Measurements from ENCODE around the gene HAUS2. TPM values are rescaled to one million over a fixed set of nuclear protein-coding genes. Genes with fewer than 3 reads are reported as not detected.

HAUS2 gene
- total RNA-seq (2014; rRNA removed; shearing (Covaris generic); ENCODE audit: low replicate concordance): 17.1 and 20.0 TPM in 2 replicates

DNA sequence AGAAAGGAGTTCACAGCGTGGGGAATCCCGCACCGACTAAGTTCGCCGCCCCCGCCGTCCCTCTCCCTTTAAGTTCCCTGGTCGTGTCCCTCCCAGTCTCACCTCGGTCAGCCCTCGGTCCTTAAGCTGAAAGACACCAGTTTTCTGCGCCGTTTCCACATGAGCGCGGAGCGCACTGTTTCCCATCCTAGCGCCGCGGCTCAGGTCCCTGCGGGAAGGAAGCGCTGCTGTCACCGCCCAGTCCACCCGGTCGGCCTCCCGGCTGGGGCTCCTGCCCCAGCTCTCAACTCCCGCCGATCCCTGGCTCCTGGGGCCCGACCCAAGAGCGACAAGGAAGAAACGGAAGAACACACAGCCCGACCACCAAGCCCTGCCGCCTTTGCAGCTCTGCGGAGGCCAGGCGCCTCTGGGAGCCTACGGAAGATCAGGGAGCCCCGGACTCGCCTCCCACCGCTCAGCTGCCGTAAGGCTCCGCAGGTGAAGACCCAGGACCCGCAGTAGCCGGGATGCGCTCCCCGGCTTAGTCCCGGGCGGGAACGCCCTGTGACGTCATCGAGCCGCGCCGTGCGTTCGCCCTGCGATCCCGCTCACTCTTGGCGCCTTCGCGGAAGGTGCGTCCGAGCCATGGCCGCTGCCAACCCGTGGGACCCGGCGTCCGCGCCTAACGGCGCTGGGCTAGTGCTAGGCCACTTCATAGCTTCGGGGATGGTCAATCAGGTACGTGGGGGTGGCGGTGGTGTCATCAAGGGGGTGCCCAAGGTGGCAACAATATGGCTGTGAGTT lies at the start of gene HAUS2, which contains the start of gene LRRC57:
TSS of gene HAUS2 (plus strand) at position 590 of the 783 bp plus-strand sequence. CDS start at position 625, 35 bp downstream.
TSS of gene LRRC57 (minus strand) at position 545 of the 783 bp plus-strand sequence. CDS start at position 186, 359 bp downstream.
- Histone ChIP-seq H3K9me3 (no peaks in the 10 kb centered on the region), H3K36me3 (peaks cover 14% of the 10 kb centered on the region), H3K4me3 (peak within 1 kb of the TSS; percentile 85), H3K27me3 (no peaks in the 10 kb centered on the region)
- DNase-seq: peak; percentile 86

DNA sequence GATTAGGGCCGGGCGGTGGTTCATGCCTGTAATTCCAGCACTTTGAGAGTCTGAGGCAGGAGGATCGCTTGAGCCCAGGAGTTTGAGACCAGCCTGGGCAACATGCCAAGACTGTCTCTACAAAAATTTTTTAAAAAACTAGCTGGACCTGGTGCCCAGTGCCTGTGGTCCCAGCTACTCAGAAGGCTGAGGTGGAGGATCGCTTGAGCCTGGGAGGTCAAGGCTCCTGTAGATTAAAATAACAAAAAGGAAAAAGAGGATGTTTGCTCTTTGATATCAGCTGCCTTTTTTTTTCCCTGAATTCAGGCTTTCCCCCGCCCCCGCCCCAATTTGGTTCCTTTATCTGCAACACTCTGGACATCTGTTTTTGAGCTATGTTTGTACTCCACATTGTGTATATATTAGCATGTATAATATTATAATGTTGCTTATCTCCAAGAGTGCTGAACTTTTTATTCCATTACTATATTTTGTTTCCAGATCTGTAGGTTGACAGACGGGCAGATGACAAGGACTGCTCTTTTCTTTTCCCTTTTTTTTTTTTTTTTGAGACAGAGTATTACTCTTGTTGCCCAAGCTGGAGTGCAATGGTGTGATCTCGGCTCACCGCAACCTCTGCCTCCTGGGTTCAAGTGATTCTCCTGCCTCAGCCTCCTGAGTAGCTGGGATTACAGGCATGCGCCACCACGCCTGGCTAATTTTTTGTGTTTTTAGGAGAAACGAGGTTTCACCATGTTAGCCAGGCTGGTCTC lies 48.6 kb upstream of the HAUS2 start:
- Histone ChIP-seq H3K27me3 (no peaks in the 10 kb centered on the region), H3K36me3 (no peaks in the 10 kb centered on the region), H3K4me3 (no peak overlapping the region), H3K9me3 (no peaks in the 10 kb centered on the region)
- no peak for DNase-seq

DNA sequence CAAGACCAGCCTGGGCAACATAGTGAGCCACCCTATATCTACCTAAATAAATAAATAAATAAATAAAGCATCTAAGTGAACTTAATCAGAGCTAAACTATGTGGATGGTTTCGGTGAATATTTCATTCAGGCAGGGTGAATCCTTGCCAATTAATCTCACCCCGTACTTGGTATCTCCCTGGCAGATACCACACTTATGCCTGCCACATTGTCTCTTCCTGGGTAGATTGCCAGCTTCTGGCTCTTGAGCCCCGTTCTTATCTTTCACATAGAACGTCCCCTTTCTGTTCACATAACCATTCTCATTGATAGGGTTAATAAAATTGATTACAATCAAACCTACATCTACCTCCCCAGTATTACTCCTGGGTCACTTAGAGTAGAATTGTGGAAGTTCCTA lies 46.2 kb upstream of the HAUS2 start:
- DNase-seq: no peak
- H3K36me3 ChIP-seq: no peaks in the 10 kb centered on the region
- no peak overlapping the region for H3K4me3 ChIP-seq
- H3K9me3 ChIP-seq: no peaks in the 10 kb centered on the region
- no peaks in the 10 kb centered on the region for H3K27me3 ChIP-seq

DNA sequence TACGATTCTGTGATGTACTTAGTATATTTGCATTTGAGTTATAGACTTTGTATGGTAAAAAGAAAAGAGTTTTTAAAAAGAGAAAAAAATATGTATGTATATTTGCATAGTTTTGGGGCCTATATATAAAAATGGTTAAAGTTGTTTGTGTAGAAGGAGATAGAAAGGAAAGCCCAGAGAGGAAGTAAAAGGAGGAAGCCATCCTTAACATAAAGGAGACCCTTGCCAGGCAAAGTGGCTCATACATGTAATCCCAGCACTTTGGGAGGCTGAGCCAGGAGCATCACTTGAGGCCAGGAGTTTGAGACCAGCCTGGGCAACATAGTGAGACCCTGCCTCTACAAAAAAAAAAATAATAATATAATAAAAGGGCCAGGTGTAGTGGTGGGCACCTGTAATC lies 44.8 kb upstream of the HAUS2 start:
- H3K27me3 ChIP-seq: no peaks in the 10 kb centered on the region
- H3K9me3 ChIP-seq: no peaks in the 10 kb centered on the region
- H3K4me3 ChIP-seq: no peak overlapping the region
- no peak for DNase-seq
- no peaks in the 10 kb centered on the region for H3K36me3 ChIP-seq

DNA sequence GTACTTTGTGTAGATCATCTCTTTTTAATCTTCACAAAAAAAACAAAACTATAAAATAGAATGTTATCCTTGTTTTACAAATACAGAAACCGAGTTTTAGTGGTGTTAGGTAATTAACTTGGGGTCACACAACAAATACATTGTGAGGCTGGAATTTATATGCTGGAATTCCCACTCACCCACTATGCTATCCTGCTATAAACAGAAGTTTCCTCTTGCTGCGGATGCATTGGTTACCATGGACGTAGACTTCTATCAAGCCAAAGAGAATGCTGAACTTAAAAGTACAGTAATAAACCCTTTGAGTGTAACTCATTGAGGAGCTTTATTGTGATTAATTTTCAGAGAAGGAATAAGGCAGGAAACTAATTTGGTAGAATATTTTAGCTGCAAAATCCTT lies 44.0 kb upstream of the HAUS2 start:
- H3K4me3 ChIP-seq: no peak overlapping the region
- no peaks in the 10 kb centered on the region for H3K9me3 ChIP-seq
- DNase-seq: no peak
- H3K27me3 ChIP-seq: no peaks in the 10 kb centered on the region
- no peaks in the 10 kb centered on the region for H3K36me3 ChIP-seq

DNA sequence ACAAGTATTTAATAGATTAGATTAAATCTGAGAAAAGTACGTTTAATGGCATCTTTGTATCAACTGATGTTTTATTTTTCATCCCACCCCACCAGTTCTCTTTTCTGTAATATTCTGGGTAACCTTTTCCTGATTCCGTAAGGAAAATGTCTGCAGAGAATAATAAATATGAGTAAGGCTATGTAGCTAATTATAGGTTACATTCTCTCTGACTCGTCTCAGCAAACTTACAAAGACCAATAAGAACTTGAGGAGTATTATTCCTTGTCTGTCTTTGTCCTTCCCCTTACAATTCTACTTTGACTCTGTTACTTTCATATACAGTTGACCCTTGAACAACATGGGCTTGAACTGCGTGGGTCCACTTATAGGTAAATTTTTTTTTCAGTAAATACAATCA lies 41.1 kb upstream of the HAUS2 start:
- Histone ChIP-seq H3K27me3 (no peaks in the 10 kb centered on the region), H3K9me3 (no peaks in the 10 kb centered on the region), H3K4me3 (no peak overlapping the region), H3K36me3 (no peaks in the 10 kb centered on the region)
- no peak for DNase-seq

DNA sequence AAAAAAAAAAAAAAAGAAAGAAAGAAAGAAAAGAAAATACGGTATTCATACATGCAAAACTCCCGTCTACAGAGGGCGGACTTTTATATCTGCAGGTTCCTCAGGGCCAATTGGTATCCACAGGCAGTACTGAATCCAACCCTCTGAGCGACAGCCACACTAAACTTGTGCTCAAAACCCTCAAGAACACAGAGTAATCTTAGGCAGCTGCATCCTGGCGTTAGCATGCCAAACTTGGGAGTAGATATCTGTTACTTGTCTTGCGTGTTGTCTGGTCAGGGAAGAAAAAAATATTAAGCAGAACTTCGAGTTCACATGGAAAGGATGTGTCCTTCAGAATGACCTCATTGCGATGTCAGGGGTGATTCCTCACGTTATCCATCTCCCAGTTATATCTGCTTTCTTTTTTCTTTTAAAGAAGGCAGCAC lies 40.4 kb upstream of the HAUS2 start:
- H3K4me3 ChIP-seq: no peak overlapping the region
- DNase-seq: no peak
- no peaks in the 10 kb centered on the region for H3K27me3 ChIP-seq
- peaks cover 4% of the 10 kb centered on the region; the same call in 1 of the 2 replicates for H3K36me3 ChIP-seq
- H3K9me3 ChIP-seq: no peaks in the 10 kb centered on the region

DNA sequence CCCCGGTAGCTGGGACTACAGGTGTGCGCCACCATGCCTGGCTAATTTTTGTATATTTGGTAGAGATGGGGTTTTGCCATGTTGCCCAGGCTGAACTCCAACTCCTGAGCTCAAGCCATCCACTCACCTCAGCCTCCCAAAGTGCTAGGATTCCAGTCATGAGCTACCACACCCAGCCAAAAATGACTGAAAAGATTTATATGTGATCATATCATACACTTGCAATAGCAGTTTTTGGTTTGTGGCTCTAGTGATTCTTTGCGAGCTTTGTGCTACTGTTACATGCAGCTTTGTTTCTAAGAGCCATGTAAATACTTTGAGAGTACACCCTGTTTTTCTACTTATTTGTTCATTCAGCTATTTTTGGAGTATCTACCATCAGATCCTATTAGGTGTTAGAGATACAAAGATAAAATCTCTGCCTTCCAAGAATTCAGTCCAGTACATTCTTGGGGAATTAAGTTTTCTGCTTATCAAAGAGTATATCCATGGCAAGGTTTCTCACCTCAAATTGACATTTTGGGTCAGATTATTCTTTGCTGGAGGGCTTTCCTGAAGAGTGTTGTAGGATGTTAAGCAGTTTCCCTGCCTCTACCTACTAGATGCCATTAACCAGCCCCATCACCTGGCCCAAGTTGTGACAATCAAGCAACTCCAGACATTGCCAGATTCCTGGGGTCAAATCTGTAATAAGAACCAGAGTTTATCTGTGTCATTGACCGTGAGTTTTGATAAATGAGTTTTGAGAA lies 38.2 kb upstream of the HAUS2 start:
- no peaks in the 10 kb centered on the region for H3K27me3 ChIP-seq
- H3K36me3 ChIP-seq: peaks cover 4% of the 10 kb centered on the region; the same call in 1 of the 2 replicates
- H3K9me3 ChIP-seq: no peaks in the 10 kb centered on the region
- H3K4me3 ChIP-seq: no peak overlapping the region
- no peak for DNase-seq

DNA sequence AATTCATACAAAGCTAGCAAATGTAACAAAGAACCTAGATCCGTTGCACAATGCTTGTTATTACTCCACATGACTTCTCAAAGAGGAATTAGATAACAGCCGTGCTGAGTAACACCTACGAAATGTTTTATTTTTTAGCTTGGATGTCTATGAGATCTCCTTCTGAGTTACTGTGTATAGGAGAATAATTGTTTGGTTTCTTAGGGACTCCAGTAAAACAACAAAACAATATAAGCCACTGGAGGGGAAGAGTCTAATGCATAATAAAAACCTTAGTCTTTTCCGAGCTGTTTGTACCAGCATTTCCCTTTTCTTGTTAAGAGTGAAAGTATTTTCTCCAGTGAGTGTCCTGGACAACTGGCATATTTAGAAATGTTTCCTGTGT lies 37.6 kb upstream of the HAUS2 start:
- Histone ChIP-seq H3K9me3 (no peaks in the 10 kb centered on the region), H3K27me3 (no peaks in the 10 kb centered on the region), H3K4me3 (no peak overlapping the region), H3K36me3 (peaks cover 4% of the 10 kb centered on the region; the same call in 1 of the 2 replicates)
- DNase-seq: no peak

DNA sequence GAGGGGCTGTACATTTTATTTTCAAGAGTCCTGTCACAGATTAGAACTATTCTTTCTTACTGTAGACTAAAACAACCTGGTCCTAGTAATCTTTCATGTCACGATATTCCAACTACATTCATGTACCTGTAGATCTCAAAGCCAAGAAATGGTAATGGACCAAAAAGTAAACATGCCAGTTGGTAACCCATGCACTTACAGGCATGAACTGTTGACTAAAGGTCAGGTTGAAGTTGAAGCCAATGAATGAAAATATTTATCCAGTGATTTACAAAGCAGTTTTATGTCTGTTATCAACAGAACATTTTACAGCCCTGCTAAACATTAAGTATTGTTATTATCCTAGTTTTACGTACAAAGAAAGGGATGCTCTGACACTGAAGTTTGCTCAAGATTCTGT lies 25.3 kb upstream of the HAUS2 start:
- Histone ChIP-seq H3K9me3 (no peaks in the 10 kb centered on the region), H3K36me3 (no peaks in the 10 kb centered on the region; the same call in 1 of the 2 replicates), H3K4me3 (no peak overlapping the region), H3K27me3 (no peaks in the 10 kb centered on the region)
- no peak for DNase-seq

DNA sequence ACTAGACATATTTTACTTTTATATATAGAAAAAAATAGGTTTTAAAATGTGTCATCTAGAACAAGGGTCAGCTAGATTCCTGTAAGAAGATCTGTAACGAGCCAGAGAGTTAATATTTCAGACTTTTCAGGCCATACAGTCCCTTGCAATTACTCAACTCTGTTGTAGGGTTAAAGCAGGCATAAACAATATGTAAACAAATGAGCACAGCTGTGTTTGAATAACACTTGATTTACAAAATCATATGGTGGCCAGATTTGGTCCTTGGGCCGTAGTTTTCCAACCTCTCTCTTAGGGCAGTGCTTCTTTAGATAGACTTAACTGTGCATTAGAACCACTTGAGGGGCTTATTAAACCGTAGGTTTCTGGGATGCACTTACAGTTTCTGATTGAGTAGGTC lies 19.7 kb upstream of the HAUS2 start:
- no peak for DNase-seq
- H3K9me3 ChIP-seq: no peaks in the 10 kb centered on the region
- H3K27me3 ChIP-seq: no peaks in the 10 kb centered on the region
- H3K4me3 ChIP-seq: no peak overlapping the region
- no peaks in the 10 kb centered on the region; the same call in none of the 2 replicates for H3K36me3 ChIP-seq

DNA sequence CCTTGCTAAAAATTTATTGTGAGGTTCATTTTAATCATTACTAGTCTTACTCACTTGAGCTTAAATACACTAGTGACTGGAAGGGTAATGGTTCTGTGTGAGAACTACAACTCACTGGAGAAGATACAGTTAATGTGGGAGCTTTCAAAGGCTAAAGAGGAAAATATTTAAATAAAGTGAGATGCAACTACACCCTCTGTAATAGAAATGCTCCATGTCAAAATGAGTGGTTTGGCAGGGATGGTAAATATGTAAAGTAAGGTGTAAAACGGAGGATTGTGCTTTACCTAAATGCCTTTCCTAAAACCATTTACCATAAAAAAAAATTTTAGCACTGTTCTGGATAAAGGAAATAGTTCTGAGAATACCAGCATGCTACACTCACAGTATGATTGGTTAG lies 15.4 kb upstream of the HAUS2 start:
- no peak for DNase-seq
- no peaks in the 10 kb centered on the region; the same call in none of the 2 replicates for H3K36me3 ChIP-seq
- no peak overlapping the region for H3K4me3 ChIP-seq
- no peaks in the 10 kb centered on the region for H3K9me3 ChIP-seq
- H3K27me3 ChIP-seq: no peaks in the 10 kb centered on the region

DNA sequence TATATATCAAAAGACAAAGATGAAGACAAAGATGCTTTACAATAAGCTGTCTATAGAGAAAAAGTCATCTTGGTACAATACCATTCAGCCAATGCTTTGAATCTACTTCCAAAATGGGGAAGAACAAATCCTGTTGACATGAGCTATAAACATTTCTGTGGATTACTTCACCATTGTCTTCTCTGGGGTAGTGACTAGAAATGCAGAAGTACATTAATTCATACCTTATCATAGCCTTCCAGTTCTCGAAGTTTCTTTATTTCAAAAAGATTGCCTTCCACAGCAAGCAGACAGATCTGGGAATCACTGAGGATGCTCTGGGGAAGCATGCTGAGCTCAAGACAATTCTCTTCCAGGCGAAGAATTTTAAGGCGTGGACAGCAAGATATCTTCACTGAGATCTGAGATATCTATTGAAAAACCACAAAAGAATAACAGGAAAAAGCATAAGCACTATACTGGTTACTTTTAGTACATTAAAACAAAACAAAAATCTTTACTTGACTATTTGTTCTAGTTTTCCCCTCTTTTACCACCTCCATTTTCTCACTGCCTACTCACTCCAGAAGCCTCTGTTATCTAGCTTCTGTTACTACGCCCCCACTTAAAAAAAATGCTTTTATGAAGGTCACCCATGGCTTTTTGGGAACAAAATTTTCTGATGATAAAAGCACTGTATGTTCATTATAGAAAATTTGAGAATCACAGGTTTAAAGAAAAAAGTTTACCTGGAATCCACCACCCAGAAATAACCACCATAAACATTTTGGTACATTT lies 3.6 kb upstream of the HAUS2 start:
- Histone ChIP-seq H3K27me3 (no peaks in the 10 kb centered on the region), H3K36me3 (peaks cover 14% of the 10 kb centered on the region), H3K4me3 (no peak overlapping the region), H3K9me3 (no peaks in the 10 kb centered on the region)
- DNase-seq: no peak

DNA sequence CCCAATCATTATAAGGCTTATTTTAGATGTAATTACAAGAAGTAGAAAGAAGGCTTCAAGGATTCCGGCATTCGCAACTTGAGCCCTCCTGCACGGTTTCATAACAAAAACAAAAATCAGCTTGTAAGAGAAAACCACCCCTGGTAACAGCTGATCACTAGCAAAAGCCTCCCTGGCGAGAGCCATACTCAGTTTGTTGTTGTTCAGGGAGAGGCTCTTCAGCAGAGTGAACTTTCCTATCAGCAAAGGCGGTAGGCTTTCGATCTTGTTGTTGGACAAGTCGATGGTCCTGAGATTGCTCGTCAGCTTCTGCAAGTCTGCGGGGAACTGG lies 755 bp upstream of the HAUS2 start:
- no peaks in the 10 kb centered on the region for H3K27me3 ChIP-seq
- H3K36me3 ChIP-seq: peaks cover 14% of the 10 kb centered on the region
- no peak for DNase-seq
- no peaks in the 10 kb centered on the region for H3K9me3 ChIP-seq
- peak overlapping the region; percentile 85 for H3K4me3 ChIP-seq

DNA sequence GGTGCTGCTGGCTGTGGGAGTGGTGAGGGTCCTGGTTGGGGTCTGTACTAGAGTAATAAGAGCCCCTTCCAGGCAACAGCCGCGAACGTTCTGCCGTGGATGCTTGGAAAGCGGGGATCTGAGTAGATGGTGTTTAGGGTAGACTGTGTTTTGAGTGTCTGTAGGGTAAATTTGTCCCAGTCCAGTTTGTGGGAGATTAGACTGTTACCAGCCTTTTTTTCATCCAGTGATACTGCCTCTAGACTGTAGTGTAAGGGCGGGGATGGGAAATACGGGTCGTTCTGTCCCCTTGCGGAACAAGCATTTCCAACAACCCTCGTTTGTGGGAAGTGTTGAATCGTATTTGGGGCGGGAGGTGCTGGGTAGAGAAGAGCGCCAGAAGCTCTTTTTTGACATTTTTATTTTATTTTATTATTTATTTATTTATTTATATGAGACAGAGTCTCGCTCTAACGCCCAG lies 424 bp downstream of the HAUS2 start:
- H3K4me3 ChIP-seq: peak overlapping the region; percentile 85
- H3K36me3 ChIP-seq: peaks cover 10% of the 10 kb centered on the region
- H3K9me3 ChIP-seq: no peaks in the 10 kb centered on the region
- peak; percentile 7 for DNase-seq
- no peaks in the 10 kb centered on the region for H3K27me3 ChIP-seq

DNA sequence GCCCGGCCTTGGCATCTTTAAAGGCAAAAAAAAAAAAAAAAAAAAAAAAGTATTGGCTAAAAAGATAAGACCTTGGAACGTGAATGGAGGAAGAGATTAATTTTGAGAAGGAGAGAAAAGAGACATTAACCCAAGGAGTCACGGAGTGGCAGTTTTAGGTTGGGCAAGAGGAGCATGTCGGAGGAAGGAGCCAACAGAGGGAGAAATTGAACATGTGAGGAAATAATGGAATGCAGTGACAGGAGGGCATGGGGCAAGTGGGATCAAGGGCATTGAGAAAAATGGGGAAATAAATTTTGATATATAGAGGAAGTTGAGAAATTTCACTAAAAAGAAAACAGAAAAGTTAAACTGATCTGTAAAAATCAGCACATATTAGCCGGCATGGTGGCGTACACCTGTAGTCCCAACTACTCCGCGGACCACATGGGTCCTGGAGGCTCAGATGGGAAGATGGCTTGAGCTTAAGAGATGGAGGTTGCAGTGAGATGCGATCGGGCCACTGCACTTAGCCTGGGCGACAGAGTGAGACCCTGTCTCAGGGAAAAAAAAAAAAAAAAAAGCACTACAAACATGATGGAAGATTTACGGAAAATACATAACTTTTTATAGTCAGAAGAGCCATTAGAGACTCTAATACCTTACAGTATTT lies 1.2 kb downstream of the HAUS2 start:
- no peak for DNase-seq

More for the DNA sequence above, 1.2 kb downstream of the HAUS2 start:
- H3K9me3 ChIP-seq: no peaks in the 10 kb centered on the region
- H3K4me3 ChIP-seq: peak overlapping the region; percentile 85
- peaks cover 10% of the 10 kb centered on the region for H3K36me3 ChIP-seq
- H3K27me3 ChIP-seq: no peaks in the 10 kb centered on the region

Data from MG63 (cell line).